Measurements from ENCODE around the gene PCSK2. TPM values are rescaled to one million over a fixed set of nuclear protein-coding genes. Genes with fewer than 3 reads are reported as not detected.

PCSK2 gene
- total RNA-seq, 5 donors from 2014 or later (not counting 1 experiment from before 2014, with no cell fraction given), result not detected

DNA sequence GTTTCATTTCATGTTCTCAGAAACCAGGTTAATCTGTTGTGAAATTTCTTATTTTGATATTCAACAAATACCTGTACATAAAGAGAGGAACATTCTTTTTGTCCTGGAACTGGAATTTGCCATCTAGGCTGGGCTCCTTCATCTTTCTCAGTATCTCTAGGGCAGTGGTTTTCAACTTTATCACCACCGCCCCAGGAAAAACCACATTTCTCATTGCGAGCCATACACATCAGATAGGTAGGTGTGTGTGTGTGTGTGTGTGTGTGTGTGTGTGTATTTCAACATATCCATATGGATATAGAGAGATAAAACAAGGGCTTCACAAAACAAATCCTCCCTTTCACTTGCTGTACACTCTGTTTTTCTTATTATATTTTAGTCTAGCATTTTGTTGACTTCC lies 280.2 kb downstream of the PCSK2 start:
- H3K36me3 Mint-ChIP-seq, result no peaks in the 10 kb centered on the region
- H3K9me3 Mint-ChIP-seq, result no peaks in the 10 kb centered on the region
- no peaks in the 10 kb centered on the region for H3K9me3 ChIP-seq
- ChIA-PET CTCF (interaction anchor here (0.6 to 0.9 kb wide), 3 partner anchors 16 to 786 kb away, joined by 3 to 9 read pairs (median 6); no protein-coding TSS in a partner anchor), POLR2A (interaction anchor here in 1 of 2 donors (0.6 kb wide), 1 partner anchor 838 kb away, joined by 6 read pairs; no protein-coding TSS in a partner anchor)
- H3K4me3 Mint-ChIP-seq, result no peak overlapping the region
- H3K27me3 ChIP-seq (replicated peaks in 1 of 2; ENCODE audit: control insufficient read depth in 2 of 2, extremely low read depth in 1 of 2, insufficient read depth in 2 of 2, low read length in 1 of 2), result peaks cover 0 to 2% of the 10 kb centered on the region in 2 experiments
- H3K4me3 ChIP-seq (ENCODE audit: control insufficient read depth in 1 of 2, extremely low read depth in 1 of 2, low read length in 1 of 2), result no peak overlapping the region
- H3K27ac ChIP-seq (ENCODE audit: low read length), result no peak overlapping the region
- H3K36me3 ChIP-seq (ENCODE audit: control insufficient read depth in 2 of 2, extremely low read depth in 1 of 2, insufficient read depth in 1 of 2, low read length in 1 of 2), result no peaks in the 10 kb centered on the region
- peaks cover 9 to 58% of the 10 kb centered on the region in 2 experiments for H3K4me1 ChIP-seq (ENCODE audit: control insufficient read depth in 1 of 2, extremely low read depth in 1 of 2, insufficient read depth in 2 of 2, low read length in 2 of 2)
- H3K27me3 Mint-ChIP-seq, result no peaks in the 10 kb centered on the region
- peaks cover 38 to 55% (median 40%) of the 10 kb centered on the region in 3 donors for H3K4me1 Mint-ChIP-seq
- no CpG with 5 or more reads among the region's 2 CpGs for WGBS (ENCODE audit: insufficient coverage)
- ATAC-seq (replicated peaks in 1 of 4) (no peak), DNase-seq (no peak)
- H3K27ac Mint-ChIP-seq, result peak overlapping the region in 1 of 2 donors; percentile 0

DNA sequence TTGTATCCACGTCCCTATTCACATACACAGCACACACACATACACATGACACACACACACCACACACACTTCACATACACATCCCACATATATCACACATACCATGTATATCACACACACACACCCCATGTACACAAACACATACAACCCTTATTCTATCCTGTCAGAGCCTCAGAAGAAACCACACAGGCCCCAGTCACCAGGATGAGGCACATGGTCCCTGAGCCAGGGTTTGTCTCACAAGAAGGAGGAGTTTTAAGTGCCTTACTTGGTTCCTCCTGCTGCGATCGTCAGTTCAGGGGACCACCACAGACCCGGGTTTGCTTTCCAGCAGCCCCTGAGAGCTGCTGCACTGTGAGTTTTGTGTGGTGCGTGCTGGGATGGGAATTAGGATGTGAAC lies 280.7 kb downstream of the PCSK2 start:
- ChIA-PET CTCF (no interaction called here), POLR2A (no interaction called here)
- peaks cover 9 to 60% of the 10 kb centered on the region in 2 experiments for H3K4me1 ChIP-seq (ENCODE audit: control insufficient read depth in 1 of 2, extremely low read depth in 1 of 2, insufficient read depth in 2 of 2, low read length in 2 of 2)
- WGBS (ENCODE audit: insufficient coverage), result 62% methylated on average over 1 of the region's 5 CpGs
- Mint-ChIP-seq H3K9me3 (no peaks in the 10 kb centered on the region), H3K27me3 (no peaks in the 10 kb centered on the region), H3K36me3 (no peaks in the 10 kb centered on the region), H3K4me3 (no peak overlapping the region), H3K27ac (peak overlapping the region in 1 of 2 donors; percentile 0), H3K4me1 (peaks cover 38 to 56% (median 40%) of the 10 kb centered on the region in 3 donors)
- H3K27ac ChIP-seq (ENCODE audit: low read length), result no peak overlapping the region
- no peaks in the 10 kb centered on the region for H3K36me3 ChIP-seq (ENCODE audit: control insufficient read depth in 2 of 2, extremely low read depth in 1 of 2, insufficient read depth in 1 of 2, low read length in 1 of 2)
- no peaks in the 10 kb centered on the region for H3K9me3 ChIP-seq
- no peak overlapping the region for H3K4me3 ChIP-seq (ENCODE audit: control insufficient read depth in 1 of 2, extremely low read depth in 1 of 2, low read length in 1 of 2)
- DNase-seq, result no peak
- no peak for ATAC-seq (replicated peaks in 1 of 4)
- H3K27me3 ChIP-seq (replicated peaks in 1 of 2; ENCODE audit: control insufficient read depth in 2 of 2, extremely low read depth in 1 of 2, insufficient read depth in 2 of 2, low read length in 1 of 2), result peaks cover 0 to 6% of the 10 kb centered on the region in 2 experiments

DNA sequence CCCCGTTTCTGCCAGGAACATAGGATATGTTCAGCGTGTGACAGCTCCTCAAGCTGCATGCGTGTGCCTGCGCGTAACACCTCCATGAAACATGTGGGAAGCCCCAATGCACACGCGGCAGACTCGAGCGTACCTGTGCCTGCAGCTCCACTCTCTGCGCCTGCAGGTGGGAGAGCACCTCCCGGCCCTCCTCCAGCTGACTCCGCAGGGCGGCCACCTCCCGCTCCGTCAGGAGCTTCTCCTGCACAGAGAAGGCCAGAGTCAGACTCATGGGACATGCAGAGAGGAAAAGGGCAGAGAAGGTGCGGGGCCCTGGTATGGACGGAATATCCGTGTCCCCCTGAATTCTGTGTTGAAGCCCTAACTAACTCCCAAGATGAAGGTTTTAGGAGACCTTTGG lies 281.9 kb downstream of the PCSK2 start:
- no peaks in the 10 kb centered on the region for H3K36me3 Mint-ChIP-seq
- Histone ChIP-seq H3K9me3 (no peaks in the 10 kb centered on the region), H3K36me3 (ENCODE audit: control insufficient read depth in 2 of 2, extremely low read depth in 1 of 2, insufficient read depth in 1 of 2, low read length in 1 of 2) (no peaks in the 10 kb centered on the region), H3K27ac (ENCODE audit: low read length) (no peak overlapping the region), H3K4me3 (ENCODE audit: control insufficient read depth in 1 of 2, extremely low read depth in 1 of 2, low read length in 1 of 2) (no peak overlapping the region), H3K4me1 (ENCODE audit: control insufficient read depth in 1 of 2, extremely low read depth in 1 of 2, insufficient read depth in 2 of 2, low read length in 2 of 2) (peaks cover 7 to 54% of the 10 kb centered on the region in 2 experiments), H3K27me3 (replicated peaks in 1 of 2; ENCODE audit: control insufficient read depth in 2 of 2, extremely low read depth in 1 of 2, insufficient read depth in 2 of 2, low read length in 1 of 2) (peaks cover 0 to 6% of the 10 kb centered on the region in 2 experiments)
- peaks cover 33 to 50% (median 35%) of the 10 kb centered on the region in 3 donors for H3K4me1 Mint-ChIP-seq
- CTCF ChIA-PET, result no interaction called here
- H3K27me3 Mint-ChIP-seq, result no peaks in the 10 kb centered on the region
- POLR2A ChIA-PET, result no interaction called here
- H3K27ac Mint-ChIP-seq, result no peak overlapping the region
- 96% methylated on average over 15 of the region's 18 CpGs for WGBS (ENCODE audit: insufficient coverage)
- H3K4me3 Mint-ChIP-seq, result no peak overlapping the region
- no peak for DNase-seq
- ATAC-seq (replicated peaks in 1 of 4), result no peak
- no peaks in the 10 kb centered on the region for H3K9me3 Mint-ChIP-seq

DNA sequence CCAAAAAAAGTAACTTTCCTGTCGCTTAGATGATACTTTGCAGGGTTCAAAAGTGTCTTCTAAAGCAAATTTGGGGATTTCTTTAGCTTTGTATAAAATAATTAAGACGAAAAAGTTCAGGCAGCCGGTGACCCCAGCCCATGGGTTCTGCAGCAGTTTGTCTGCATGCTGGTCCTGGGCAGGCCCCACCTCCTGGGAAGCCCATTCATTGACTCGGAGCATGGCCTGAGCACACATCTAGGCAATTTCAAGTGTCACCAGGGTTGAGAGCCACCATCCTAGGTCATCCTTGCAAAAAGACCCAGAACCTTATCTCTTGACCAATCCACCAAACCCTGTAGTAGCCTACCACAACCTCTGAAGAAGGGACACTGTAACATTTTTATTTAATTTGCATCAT lies 283.7 kb downstream of the PCSK2 start:
- H3K9me3 ChIP-seq, result no peaks in the 10 kb centered on the region
- ChIA-PET CTCF (interaction anchor here in 1 of 2 donors (0.7 kb wide), 1 partner anchor 10 kb away, joined by 8 read pairs; no protein-coding TSS in a partner anchor), POLR2A (no interaction called here)
- no peak overlapping the region for H3K27ac Mint-ChIP-seq
- DNase-seq (no peak), ATAC-seq (replicated peaks in 1 of 4) (no peak)
- no peak overlapping the region for H3K27ac ChIP-seq (ENCODE audit: low read length)
- WGBS (ENCODE audit: insufficient coverage), result 75% methylated on average over 4 of the region's 4 CpGs
- no peaks in the 10 kb centered on the region for H3K27me3 Mint-ChIP-seq
- H3K4me3 Mint-ChIP-seq, result no peak overlapping the region
- H3K4me3 ChIP-seq (ENCODE audit: control insufficient read depth in 1 of 2, extremely low read depth in 1 of 2, low read length in 1 of 2), result no peak overlapping the region
- peaks cover under 1 to 37% of the 10 kb centered on the region in 2 experiments for H3K4me1 ChIP-seq (ENCODE audit: control insufficient read depth in 1 of 2, extremely low read depth in 1 of 2, insufficient read depth in 2 of 2, low read length in 2 of 2)
- peaks cover 15 to 32% (median 18%) of the 10 kb centered on the region in 3 donors for H3K4me1 Mint-ChIP-seq
- H3K36me3 Mint-ChIP-seq, result no peaks in the 10 kb centered on the region
- no peaks in the 10 kb centered on the region for H3K36me3 ChIP-seq (ENCODE audit: control insufficient read depth in 2 of 2, extremely low read depth in 1 of 2, insufficient read depth in 1 of 2, low read length in 1 of 2)
- H3K9me3 Mint-ChIP-seq, result no peaks in the 10 kb centered on the region
- peaks cover 0 to 6% of the 10 kb centered on the region in 2 experiments for H3K27me3 ChIP-seq (replicated peaks in 1 of 2; ENCODE audit: control insufficient read depth in 2 of 2, extremely low read depth in 1 of 2, insufficient read depth in 2 of 2, low read length in 1 of 2)

DNA sequence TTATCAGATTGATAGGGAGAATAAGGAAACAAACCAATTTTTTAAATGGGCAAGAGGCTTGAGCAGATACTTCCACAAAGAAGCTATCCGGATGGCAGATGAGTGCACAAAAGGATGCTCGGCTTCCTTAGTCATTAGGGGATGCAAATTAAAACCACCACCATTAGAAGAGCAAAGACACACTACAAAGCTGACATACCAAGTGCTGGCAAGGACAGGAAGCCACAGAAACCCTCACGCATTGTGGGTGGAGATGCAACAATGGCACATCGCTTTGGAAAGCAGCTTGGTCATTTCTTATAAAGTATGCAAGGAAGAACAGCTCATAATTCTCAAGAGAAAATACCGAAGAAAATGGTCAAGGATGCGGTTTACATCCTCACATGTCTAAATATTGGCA lies 284.6 kb downstream of the PCSK2 start:
- H3K9me3 ChIP-seq, result no peaks in the 10 kb centered on the region
- H3K4me3 Mint-ChIP-seq, result no peak overlapping the region
- no peak overlapping the region for H3K27ac ChIP-seq (ENCODE audit: low read length)
- H3K4me1 ChIP-seq (ENCODE audit: control insufficient read depth in 1 of 2, extremely low read depth in 1 of 2, insufficient read depth in 2 of 2, low read length in 2 of 2), result peaks cover 0 to 28% of the 10 kb centered on the region in 2 experiments
- ChIA-PET CTCF (interaction anchor here in 1 of 2 donors (0.7 to 1.2 kb wide), 2 partner anchors 9 to 25 kb away, joined by 4 to 8 read pairs; no protein-coding TSS in a partner anchor), POLR2A (no interaction called here)
- ATAC-seq (replicated peaks in 1 of 4) (no peak), DNase-seq (peak in 1 of 35 experiments; percentile 21)
- no peaks in the 10 kb centered on the region for H3K36me3 Mint-ChIP-seq
- peaks cover 0 to 6% of the 10 kb centered on the region in 2 experiments for H3K27me3 ChIP-seq (replicated peaks in 1 of 2; ENCODE audit: control insufficient read depth in 2 of 2, extremely low read depth in 1 of 2, insufficient read depth in 2 of 2, low read length in 1 of 2)
- H3K27ac Mint-ChIP-seq, result no peak overlapping the region
- no peak overlapping the region for H3K4me3 ChIP-seq (ENCODE audit: control insufficient read depth in 1 of 2, extremely low read depth in 1 of 2, low read length in 1 of 2)
- H3K4me1 Mint-ChIP-seq, result peaks cover 9 to 25% (median 12%) of the 10 kb centered on the region in 3 donors
- H3K27me3 Mint-ChIP-seq, result no peaks in the 10 kb centered on the region
- H3K9me3 Mint-ChIP-seq, result no peaks in the 10 kb centered on the region
- WGBS (ENCODE audit: insufficient coverage), result no CpG with 5 or more reads among the region's 6 CpGs
- H3K36me3 ChIP-seq (ENCODE audit: control insufficient read depth in 2 of 2, extremely low read depth in 1 of 2, insufficient read depth in 1 of 2, low read length in 1 of 2), result no peaks in the 10 kb centered on the region

DNA sequence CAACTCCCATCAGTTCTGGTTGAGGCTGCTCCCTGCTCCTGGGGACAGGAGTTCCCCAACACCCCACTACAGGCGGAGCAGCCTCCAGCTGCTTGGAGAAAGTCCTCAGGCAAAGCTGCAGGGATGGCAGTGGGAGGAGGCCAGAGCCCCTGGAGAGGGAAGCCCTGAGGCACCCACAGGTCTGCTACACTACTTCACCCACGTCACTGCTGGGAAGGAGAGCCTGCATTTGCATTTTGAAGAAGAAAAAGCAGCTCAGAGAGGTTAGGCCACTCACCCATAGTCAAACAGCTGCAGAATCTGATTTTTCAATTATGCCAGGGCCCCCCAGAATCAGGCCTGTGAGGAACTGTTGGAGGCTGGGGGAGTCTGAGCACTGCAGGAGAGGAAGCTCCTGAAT lies 287.1 kb downstream of the PCSK2 start:
- Histone ChIP-seq H3K36me3 (ENCODE audit: control insufficient read depth in 2 of 2, extremely low read depth in 1 of 2, insufficient read depth in 1 of 2, low read length in 1 of 2) (no peaks in the 10 kb centered on the region), H3K4me1 (ENCODE audit: control insufficient read depth in 1 of 2, extremely low read depth in 1 of 2, insufficient read depth in 2 of 2, low read length in 2 of 2) (peaks cover 0 to 17% of the 10 kb centered on the region in 2 experiments), H3K9me3 (no peaks in the 10 kb centered on the region), H3K4me3 (ENCODE audit: control insufficient read depth in 1 of 2, extremely low read depth in 1 of 2, low read length in 1 of 2) (no peak overlapping the region), H3K27me3 (replicated peaks in 1 of 2; ENCODE audit: control insufficient read depth in 2 of 2, extremely low read depth in 1 of 2, insufficient read depth in 2 of 2, low read length in 1 of 2) (peaks cover 0 to 6% of the 10 kb centered on the region in 2 experiments), H3K27ac (ENCODE audit: low read length) (no peak overlapping the region)
- ChIA-PET CTCF (interaction anchor here in 1 of 2 donors (0.9 kb wide), 1 partner anchor 137 kb away, joined by 3 read pairs; no protein-coding TSS in a partner anchor), POLR2A (no interaction called here)
- ATAC-seq (replicated peaks in 1 of 4) (no peak), DNase-seq (no peak)
- WGBS (ENCODE audit: insufficient coverage), result no CpG with 5 or more reads among the region's 2 CpGs
- no peaks in the 10 kb centered on the region for H3K9me3 Mint-ChIP-seq
- no peak overlapping the region for H3K27ac Mint-ChIP-seq
- no peaks in the 10 kb centered on the region for H3K36me3 Mint-ChIP-seq
- peaks cover 8 to 18% (median 9%) of the 10 kb centered on the region in 3 donors for H3K4me1 Mint-ChIP-seq
- no peak overlapping the region for H3K4me3 Mint-ChIP-seq
- no peaks in the 10 kb centered on the region for H3K27me3 Mint-ChIP-seq

Data from T-cell (primary cell).